ELR (cell line): ENCODE measurements around the gene EDN3.

Source experiments
- DNase-seq: peaks from one replicate; pipeline ENCODE4 v3.0.0-alpha.2; 2015; ENCODE audit warnings: low read depth

The EDN3 gene

DNA sequence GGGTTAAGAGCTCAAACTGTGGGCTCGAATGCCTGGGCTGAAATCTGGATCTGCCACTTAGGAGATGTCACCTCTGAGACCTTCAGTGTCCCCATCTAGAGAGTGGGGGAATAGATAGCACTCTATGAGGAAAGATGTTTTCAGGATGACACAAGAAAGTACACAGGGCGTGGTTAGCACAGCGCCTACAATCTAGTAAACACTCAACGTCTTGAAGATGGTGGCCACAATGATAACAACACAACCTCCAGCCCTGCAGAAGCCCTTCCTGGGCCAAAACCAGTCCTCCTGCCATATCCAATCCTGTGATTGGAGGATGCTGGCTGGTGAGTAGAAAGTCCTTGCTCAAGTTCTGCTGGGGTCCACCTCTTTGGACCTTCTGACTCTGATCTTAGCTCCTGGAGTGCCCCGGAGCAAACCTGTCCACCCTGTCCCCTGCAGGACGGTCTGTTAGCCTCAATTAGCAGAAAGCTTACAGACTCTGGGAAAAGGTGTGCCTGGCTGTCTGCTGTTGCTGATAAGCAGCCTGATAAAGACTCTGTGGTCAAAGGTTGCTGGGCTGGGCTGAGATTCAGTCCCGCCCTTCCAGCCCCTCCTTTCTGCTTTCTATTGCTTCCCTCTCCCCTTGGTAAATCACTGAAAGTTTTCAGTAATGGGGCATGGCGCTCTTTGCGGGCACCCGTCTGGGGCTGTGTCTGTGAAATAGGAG, 8.2 kb downstream of the EDN3 start:
- DNase-seq, result no peak

- DNase-seq, result no peak
Observed at GRCh38 chr20:59309218-59309617, 8.8 kb downstream of the EDN3 start.

DNA sequence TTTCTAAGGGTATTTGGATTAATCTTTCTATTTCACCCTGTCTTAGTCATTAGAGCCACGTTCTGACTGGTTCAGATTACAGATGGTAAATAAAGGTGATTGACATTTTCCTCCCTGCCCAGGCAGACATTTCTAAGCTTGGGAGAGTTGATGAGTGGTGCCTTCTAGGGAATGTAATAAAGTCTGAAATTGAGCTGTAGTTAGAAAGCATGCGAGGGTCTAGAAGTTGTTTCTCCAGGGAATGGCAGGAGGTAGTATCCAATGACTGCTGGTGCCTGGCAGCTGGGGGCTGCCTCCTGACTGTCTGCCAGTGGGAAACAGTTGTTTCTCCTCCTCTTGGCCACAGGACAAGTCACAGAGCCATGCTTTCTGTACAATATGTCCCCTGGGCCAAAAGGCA, 14.6 kb downstream of the EDN3 start:
- DNase-seq, result no peak

GRCh38 chr20:59316911-59317731, 16.7 kb downstream of the EDN3 start:
- DNase-seq, result no peak

- DNase-seq, result no peak
Observed at GRCh38 chr20:59318201-59318790, 17.9 kb downstream of the EDN3 start.

- DNase-seq, result no peak
Observed at GRCh38 chr20:59318803-59319202, 18.4 kb downstream of the EDN3 start.

- DNase-seq, result no peak
Observed at GRCh38 chr20:59320426-59320825, 20.0 kb downstream of the EDN3 start.

DNA sequence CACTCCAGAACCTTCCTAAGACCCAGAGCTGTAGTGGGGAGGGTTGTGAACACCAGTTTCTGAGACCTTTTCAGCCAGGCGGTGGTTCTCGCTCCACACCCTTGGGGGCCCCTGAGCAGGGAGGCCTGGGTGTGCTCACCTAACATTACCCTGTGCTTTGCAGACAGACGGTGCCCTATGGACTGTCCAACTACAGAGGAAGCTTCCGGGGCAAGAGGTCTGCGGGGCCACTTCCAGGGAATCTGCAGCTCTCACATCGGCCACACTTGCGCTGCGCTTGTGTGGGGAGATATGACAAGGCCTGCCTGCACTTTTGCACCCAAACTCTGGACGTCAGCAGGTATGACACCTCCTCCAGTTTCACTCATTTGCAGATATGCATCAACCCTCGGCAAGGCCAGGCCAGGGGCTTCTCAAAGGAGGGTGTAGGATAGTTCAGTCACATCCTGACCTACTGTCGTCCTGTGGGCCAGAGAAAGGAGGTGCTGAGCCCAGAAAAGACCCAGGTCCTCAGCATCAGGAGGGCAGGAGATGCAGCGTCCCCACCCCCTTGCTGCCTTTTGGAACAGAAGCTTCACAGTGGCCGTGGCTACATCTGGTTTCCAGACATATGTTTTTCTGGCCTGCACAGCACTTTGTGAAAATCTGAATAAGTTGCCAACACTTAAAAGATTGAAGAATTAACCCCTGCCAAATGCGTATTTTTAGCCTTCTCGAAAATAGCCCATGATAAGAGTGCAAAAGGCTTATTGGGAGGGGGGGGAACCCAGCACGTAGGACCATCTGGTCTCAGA, 20.6 kb downstream of the EDN3 start:
- DNase-seq, result no peak

- no peak for DNase-seq
Observed at GRCh38 chr20:59322081-59322480, 21.7 kb downstream of the EDN3 start.

GRCh38 chr20:59322585-59323454, 22.4 kb downstream of the EDN3 start:
- no peak for DNase-seq

GRCh38 chr20:59323731-59324130, 23.3 kb downstream of the EDN3 start:
- no peak for DNase-seq

DNA sequence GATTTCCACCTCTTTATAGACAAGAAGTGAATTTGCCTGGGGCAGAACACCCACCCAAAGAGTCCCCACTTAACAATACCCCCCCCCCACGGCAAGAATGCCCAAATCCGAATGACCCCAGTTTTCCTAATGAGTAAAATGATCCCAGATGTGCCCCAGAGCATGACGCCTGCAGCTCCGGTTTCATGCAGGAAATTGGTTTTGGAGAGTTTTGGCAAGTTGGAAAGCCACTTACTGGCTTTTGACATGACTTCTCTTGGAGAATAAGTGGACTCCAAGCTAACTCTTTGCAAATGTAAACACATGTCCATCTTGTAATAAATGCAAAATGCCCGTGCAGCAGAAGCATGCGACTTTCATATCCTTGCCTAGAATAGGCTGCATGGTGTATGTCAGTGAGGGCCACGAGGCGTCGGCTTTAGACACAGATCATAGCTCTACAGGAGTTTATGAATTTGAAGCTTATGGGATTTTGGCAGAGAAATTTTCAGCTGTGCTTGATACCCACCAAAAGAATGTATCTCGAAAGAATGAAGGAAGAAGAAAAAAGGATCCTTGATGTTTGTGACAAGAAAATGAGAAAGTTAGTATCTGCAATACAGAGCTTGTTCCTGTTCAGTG, 24.2 kb downstream of the EDN3 start:
- DNase-seq, result no peak

DNA sequence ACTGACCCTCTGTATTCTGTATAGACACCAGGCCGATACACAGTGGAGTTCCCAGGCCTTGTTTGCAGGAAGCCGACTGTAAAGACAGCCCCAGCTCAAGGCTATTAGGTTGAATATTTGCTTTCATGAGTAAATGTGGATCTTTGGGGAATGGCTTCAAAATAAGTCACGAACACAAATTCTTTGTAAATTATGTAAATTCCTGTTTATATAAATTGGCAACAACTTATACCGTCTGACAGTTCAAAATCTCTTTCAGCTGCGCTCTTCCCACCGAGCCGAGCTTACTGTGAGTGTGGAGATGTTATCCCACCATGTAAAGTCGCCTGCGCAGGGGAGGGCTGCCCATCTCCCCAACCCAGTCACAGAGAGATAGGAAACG, 24.7 kb downstream of the EDN3 start:
- no peak for DNase-seq

DNA sequence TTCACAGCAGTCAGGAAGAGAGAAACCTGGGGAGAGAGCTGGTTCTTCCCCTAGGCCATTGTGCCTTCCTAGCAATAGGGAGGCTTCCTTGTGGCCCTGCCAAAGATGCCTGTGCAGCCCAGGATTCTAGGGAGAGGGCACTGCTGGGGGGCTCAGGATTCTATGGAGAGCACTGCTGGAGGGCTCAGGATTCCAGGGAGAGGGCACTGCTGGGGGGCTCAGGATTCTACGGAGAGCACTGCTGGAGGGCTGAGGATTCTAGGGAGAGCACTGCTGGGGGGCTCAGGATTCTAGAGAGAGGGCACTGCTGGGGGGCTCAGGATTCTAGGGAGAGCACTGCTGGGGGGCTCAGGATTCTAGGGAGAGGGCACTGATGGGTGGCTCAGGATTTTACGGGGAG, 25.8 kb downstream of the EDN3 start:
- DNase-seq, result no peak

- no peak for DNase-seq
Observed at GRCh38 chr20:59328071-59328470, 27.7 kb downstream of the EDN3 start.

DNA sequence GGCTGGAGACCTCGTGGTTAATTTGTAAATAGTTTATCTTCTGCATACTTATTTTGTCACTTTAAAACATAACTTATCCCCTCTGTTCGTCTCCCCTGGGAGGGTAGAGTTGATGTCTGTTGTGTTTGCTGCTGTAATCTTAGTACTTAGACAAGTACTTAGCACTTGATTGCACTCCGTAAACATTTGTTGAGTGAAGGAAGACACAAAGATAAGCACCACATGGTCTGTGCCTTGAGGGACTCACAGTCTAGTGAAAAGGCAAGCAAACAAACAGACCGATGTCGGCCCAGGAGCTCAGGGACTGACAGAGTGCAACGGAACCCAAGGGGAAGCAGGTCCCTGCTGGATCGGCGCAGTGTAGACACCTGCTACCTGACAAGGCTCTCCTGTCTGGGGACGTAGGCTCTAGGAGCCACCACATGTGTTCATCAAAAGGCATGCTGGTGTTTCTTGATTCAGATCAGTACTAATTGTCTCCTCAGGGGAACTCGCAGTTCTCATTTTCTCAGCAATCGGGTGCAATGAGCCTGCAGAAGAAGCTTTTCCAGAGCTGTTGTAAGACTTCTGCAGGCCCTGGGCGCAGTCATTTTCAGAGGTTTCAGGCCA, 31.4 kb downstream of the EDN3 start:
- no peak for DNase-seq

DNA sequence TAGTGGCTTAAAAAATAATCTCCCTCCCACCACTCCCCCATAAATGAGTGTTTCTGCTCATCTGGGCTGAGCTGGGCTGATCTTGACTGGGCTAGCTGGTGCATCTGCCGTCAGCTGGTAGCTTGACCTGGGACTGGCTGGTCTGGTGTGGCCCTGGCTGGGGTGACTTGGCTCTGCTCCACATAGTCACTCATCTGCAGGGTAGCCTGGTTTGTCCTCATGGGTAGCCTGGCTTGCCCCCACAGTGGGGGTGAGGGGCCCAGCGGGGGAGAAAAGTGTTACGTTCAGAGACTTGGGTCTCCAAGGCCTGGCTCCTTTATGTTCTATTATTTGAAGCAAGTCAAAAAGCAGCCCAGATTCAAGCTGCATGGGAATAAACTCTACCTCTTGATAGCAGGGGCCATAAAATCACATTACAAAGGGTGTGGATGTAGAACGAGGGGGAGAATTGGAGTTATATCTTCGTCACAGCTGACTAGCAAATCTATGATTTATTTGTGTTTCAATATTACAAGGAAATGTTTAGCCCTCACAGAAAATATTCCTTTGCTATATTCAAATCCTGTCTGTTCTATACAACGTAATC, 32.9 kb downstream of the EDN3 start:
- DNase-seq, result no peak

GRCh38 chr20:59333951-59334350, 33.5 kb downstream of the EDN3 start:
- DNase-seq, result no peak

- DNase-seq, result no peak
Observed at GRCh38 chr20:59334651-59335300, 34.4 kb downstream of the EDN3 start.

DNA sequence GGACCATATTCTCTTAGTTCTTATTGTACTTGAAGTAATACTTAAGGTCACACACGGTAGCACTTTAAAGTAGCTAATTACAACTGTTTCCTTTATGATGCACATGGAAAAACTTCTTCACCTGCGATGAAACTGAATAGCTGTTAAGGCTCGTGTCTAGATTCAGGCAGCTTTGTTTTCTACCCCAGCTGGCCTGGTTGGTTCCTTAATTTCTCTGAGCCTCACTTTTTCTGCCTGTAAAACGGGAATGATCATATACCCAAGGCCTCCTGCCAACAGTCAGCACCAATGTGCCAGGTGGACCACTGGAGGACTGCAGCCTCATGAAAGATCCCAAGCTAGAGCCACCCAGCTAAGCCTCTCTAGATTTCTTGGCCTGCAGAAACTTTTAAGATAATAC, 35.0 kb downstream of the EDN3 start:
- no peak for DNase-seq
